WERI-Rb-1 (cell line): ENCODE data around the gene RBM18.

Experiments
- DNase-seq: peaks from one replicate; pipeline ENCODE4 v3.0.0-alpha.2; 2020
- H3K27ac ChIP-seq: fragments of 250-450 bp; sonication (Bioruptor Pico); 2 replicates; pipeline ENCODE4 v1.5.1; 2020; ENCODE audit warnings: mild to moderate bottlenecking, moderate library complexity
- H3K27me3 ChIP-seq: fragments of 250-450 bp; sonication (Bioruptor Pico); 2 replicates; pipeline ENCODE4 v1.5.1; 2021; ENCODE audit warnings: mild to moderate bottlenecking, low read depth, moderate library complexity; ENCODE audit not compliant: insufficient read depth, severe bottlenecking
- H3K36me3 ChIP-seq: fragments of 250-450 bp; sonication (Bioruptor Pico); 2 replicates; pipeline ENCODE4 v1.5.1; 2020; ENCODE audit warnings: mild to moderate bottlenecking, moderate library complexity
- H3K4me3 ChIP-seq: 2 replicates; pipeline ENCODE4 v1.5.1; 2011; ENCODE audit warnings: low read depth, mild to moderate bottlenecking, control low read depth, low read length
- H3K9me3 ChIP-seq: fragments of 250-450 bp; sonication (Bioruptor Pico); 2 replicates; pipeline ENCODE4 v1.5.1; 2021; ENCODE audit warnings: mild to moderate bottlenecking, moderate library complexity; ENCODE audit not compliant: severe bottlenecking
- CTCF ChIP-seq: IDR thresholded peaks from 2 replicates; pipeline ENCODE4 v1.5.1; 2011; ENCODE audit warnings: low read depth, mild to moderate bottlenecking, control low read depth, inconsistent platforms, low read length

RBM18 gene

GRCh38 chr9:122197882-122198281, 66.8 kb downstream of the RBM18 start:
- no peaks in the 10 kb centered on the region for H3K9me3 ChIP-seq
- H3K27ac ChIP-seq = no peak overlapping the region
- H3K4me3 ChIP-seq = no peak overlapping the region
- no peaks in the 10 kb centered on the region for H3K27me3 ChIP-seq
- H3K36me3 ChIP-seq = no peaks in the 10 kb centered on the region
- DNase-seq = no peak
- no peak for TF ChIP-seq CTCF

- Histone ChIP-seq H3K27ac (no peak overlapping the region), H3K27me3 (no peaks in the 10 kb centered on the region), H3K36me3 (no peaks in the 10 kb centered on the region), H3K9me3 (no peaks in the 10 kb centered on the region), H3K4me3 (no peak overlapping the region)
- DNase-seq = no peak
- TF ChIP-seq CTCF = no peak
Measured at GRCh38 chr9:122197426-122197825, 67.2 kb downstream of the RBM18 start.

GRCh38 chr9:122195875-122196274, 68.8 kb downstream of the RBM18 start:
- H3K36me3 ChIP-seq = no peaks in the 10 kb centered on the region
- H3K4me3 ChIP-seq = no peak overlapping the region
- no peaks in the 10 kb centered on the region for H3K9me3 ChIP-seq
- no peak overlapping the region for H3K27ac ChIP-seq
- no peak for DNase-seq
- no peak for TF ChIP-seq CTCF
- no peaks in the 10 kb centered on the region for H3K27me3 ChIP-seq

GRCh38 chr9:122193651-122194050, 71.0 kb downstream of the RBM18 start:
- TF ChIP-seq CTCF = no peak
- no peaks in the 10 kb centered on the region for H3K36me3 ChIP-seq
- no peaks in the 10 kb centered on the region for H3K27me3 ChIP-seq
- no peak overlapping the region for H3K27ac ChIP-seq
- no peak overlapping the region for H3K4me3 ChIP-seq
- DNase-seq = no peak
- H3K9me3 ChIP-seq = no peaks in the 10 kb centered on the region

- Histone ChIP-seq H3K4me3 (no peak overlapping the region), H3K27me3 (no peaks in the 10 kb centered on the region), H3K36me3 (no peaks in the 10 kb centered on the region), H3K27ac (no peak overlapping the region), H3K9me3 (no peaks in the 10 kb centered on the region)
- TF ChIP-seq CTCF = no peak
- no peak for DNase-seq
Measured at GRCh38 chr9:122192914-122193525, 71.6 kb downstream of the RBM18 start.

- no peaks in the 10 kb centered on the region for H3K27me3 ChIP-seq
- no peak overlapping the region for H3K27ac ChIP-seq
- no peaks in the 10 kb centered on the region for H3K9me3 ChIP-seq
- no peak for TF ChIP-seq CTCF
- H3K4me3 ChIP-seq = no peak overlapping the region
- DNase-seq = no peak
- H3K36me3 ChIP-seq = no peaks in the 10 kb centered on the region
Measured at GRCh38 chr9:122192261-122192875, 72.3 kb downstream of the RBM18 start.
